HCT116 (cell line): ENCODE measurements around the gene USH1G. TPM values are rescaled to one million over a fixed set of nuclear protein-coding genes. Genes with fewer than 3 reads are reported as not detected.

ENCODE experiments used
- ATAC-seq: fragments of 200-7000 bp; cut with Tn5 transposase; 2 replicates; pipeline ENCODE4 v1.9.1; 2020; ENCODE audit warnings: mild to moderate bottlenecking, moderate library complexity
- BruUV-seq: library from RNA; stranded (reverse); fragments of 400-500 nt; replicated peaks from 2 replicates; lab custom pipeline; 2021; lab: Mats Ljungman, UMichigan
- CTCF ChIA-PET: fragments of 300-600 bp; sonication (Branson Sonifier 250); formaldehyde crosslinking; loops from one replicate; lab custom pipeline; 2021; ENCODE audit warnings: antibody characterized with exemption; lab: Charles Lee
- POLR2A ChIA-PET: fragments of 300-600, 350-600 bp; sonication (Branson Sonifier 250); formaldehyde crosslinking; loops from one replicate; lab custom pipeline; 2021; ENCODE audit warnings: antibody characterized with exemption; lab: Charles Lee
- RAD21 ChIA-PET, 2 experiments: fragments of 300-600 bp; sonication (Branson Sonifier 250); formaldehyde crosslinking; loops; one replicate each; lab custom pipeline; 2023; ENCODE audit warnings: low total read pairs in 2 of 2; ENCODE audit not compliant: uncharacterized antibody in 2 of 2, unreplicated experiment in 2 of 2, low non-redundant PET in 1 of 2; lab: Charles Lee
- DNase-seq: peaks from one replicate; pipeline ENCODE4 v3.0.0-alpha.2; 2010; ENCODE audit warnings: low read depth, low spot score
- H2AFZ ChIP-seq: fragments of 200-600 bp; shearing (Covaris generic), sonication (generic); 2 replicates; pipeline ENCODE4 v1.6.1; 2017; ENCODE audit warnings: low read depth, mixed run types, mixed read lengths, antibody characterized with exemption, low read length; ENCODE audit not compliant: poor library complexity, severe bottlenecking
- H3K27ac ChIP-seq: 2 replicates; pipeline ENCODE4 v1.5.1; 2012; ENCODE audit warnings: low read depth, low read length
- H3K27me3 ChIP-seq: fragments of 200-600 bp; sonication (generic); 2 replicates; pipeline ENCODE4 v1.6.1; 2016; ENCODE audit warnings: mixed run types, low read length, mixed read lengths; ENCODE audit not compliant: insufficient read depth
- H3K36me3 ChIP-seq, 2 experiments: fragments of 200-500 bp in 1 of 2; fragments of 200-600 bp in 1 of 2; sonication (Bioruptor generic) in 1 of 2; sonication (generic) in 1 of 2; 2 replicates each; pipeline versions ENCODE4 v1.5.1 to v1.6.1; 2014 to 2016; ENCODE audit warnings: low read length in 2 of 2, inconsistent platforms in 1 of 2, mixed read lengths in 1 of 2, mixed run types in 1 of 2; ENCODE audit not compliant: insufficient read depth in 2 of 2, control insufficient read depth in 1 of 2
- H3K4me1 ChIP-seq, 2 experiments: fragments of 200-600 bp in 1 of 2; sonication (generic) in 1 of 2; 2 replicates each; pipeline versions ENCODE4 v1.5.1 to v1.6.1; 2012 to 2017; ENCODE audit warnings: low read length in 2 of 2, inconsistent platforms in 1 of 2, mild to moderate bottlenecking in 1 of 2, mixed read lengths in 1 of 2, mixed run types in 1 of 2, moderate library complexity in 1 of 2; ENCODE audit not compliant: insufficient read depth in 2 of 2, control insufficient read depth in 1 of 2
- H3K4me2 ChIP-seq: fragments of 200-600 bp; sonication (generic); 2 replicates; pipeline ENCODE4 v1.6.1; 2017; ENCODE audit warnings: mixed run types, low read length, mixed read lengths
- H3K4me3 ChIP-seq, 2 experiments: fragments of 200-600 bp in 1 of 2; sonication (generic) in 1 of 2; replicated peaks in 1 of 2; 2 replicates each; pipeline ENCODE4 v1.5.1; 2011 to 2016; ENCODE audit warnings: low read length in 2 of 2, control low read depth in 1 of 2, low read depth in 1 of 2, mild to moderate bottlenecking in 1 of 2, mixed read lengths in 1 of 2, mixed run types in 1 of 2
- H3K79me2 ChIP-seq: fragments of 200-600 bp; sonication (generic); 2 replicates; pipeline ENCODE4 v1.6.1; 2017; ENCODE audit warnings: mild to moderate bottlenecking, mixed run types, low read length, moderate library complexity, mixed read lengths; ENCODE audit not compliant: insufficient read depth
- H3K9ac ChIP-seq: fragments of 200-600 bp; sonication (generic); 2 replicates; pipeline ENCODE4 v1.6.1; 2016; ENCODE audit warnings: low read length, mixed read lengths
- H3K9me2 ChIP-seq: fragments of 200-600 bp; sonication (generic), shearing (Covaris generic); 2 replicates; pipeline ENCODE4 v1.6.1; 2017; ENCODE audit warnings: mixed run types, mild to moderate bottlenecking, moderate library complexity; ENCODE audit not compliant: insufficient read depth
- H3K9me3 ChIP-seq, 2 experiments: fragments of 200-500 bp in 1 of 2; fragments of 200-600 bp in 1 of 2; sonication (Bioruptor generic) in 1 of 2; sonication (generic) in 1 of 2; 2 replicates each; pipeline ENCODE4 v1.6.1; 2014 to 2017; ENCODE audit warnings: low read length in 2 of 2, mixed read lengths in 2 of 2, inconsistent platforms in 1 of 2, low read depth in 1 of 2, mild to moderate bottlenecking in 1 of 2, mixed run types in 1 of 2, moderate library complexity in 1 of 2; ENCODE audit not compliant: control insufficient read depth in 1 of 2, insufficient read depth in 1 of 2
- H4K20me1 ChIP-seq: fragments of 200-600 bp; sonication (generic), shearing (Covaris generic); 2 replicates; pipeline ENCODE4 v1.6.1; 2017; ENCODE audit warnings: mixed run types, mild to moderate bottlenecking, moderate library complexity; ENCODE audit not compliant: insufficient read depth
- CEBPB ChIP-seq: IDR thresholded peaks from 2 replicates; pipeline ENCODE4 v1.6.1; 2012; ENCODE audit warnings: low read depth
- EGR1 ChIP-seq: IDR thresholded peaks from 2 replicates; pipeline ENCODE4 v1.6.1; 2012; ENCODE audit warnings: low read depth
- ELF1 ChIP-seq: IDR thresholded peaks from 2 replicates; pipeline ENCODE4 v1.6.1; 2012; ENCODE audit warnings: low read depth, borderline replicate concordance
- EZH2 ChIP-seq: fragments of 200-600 bp; sonication (generic); IDR thresholded peaks from 2 replicates; pipeline ENCODE4 v1.6.1; 2017; ENCODE audit warnings: antibody characterized with exemption, mixed run types
- RAD21 ChIP-seq: IDR thresholded peaks from 2 replicates; pipeline ENCODE4 v1.6.1; 2012; ENCODE audit warnings: low read depth, mild to moderate bottlenecking
- SIN3A ChIP-seq: IDR thresholded peaks from 2 replicates; pipeline ENCODE4 v1.6.1; 2012; ENCODE audit warnings: low read depth
- SP1 ChIP-seq: IDR thresholded peaks from 2 replicates; pipeline ENCODE4 v1.6.1; 2012; ENCODE audit warnings: low read depth
- SRF ChIP-seq: IDR thresholded peaks from 2 replicates; pipeline ENCODE4 v1.6.1; 2012; ENCODE audit warnings: low read depth
- TCF7L2 ChIP-seq: IDR thresholded peaks from 2 replicates; pipeline ENCODE4 v1.7.0; 2011; ENCODE audit warnings: borderline replicate concordance, inconsistent platforms; ENCODE audit not compliant: insufficient read depth, insufficient read length; ENCODE audit errors: extremely low read depth
- YY1 ChIP-seq: IDR thresholded peaks from 2 replicates; pipeline ENCODE4 v1.6.1; 2011; ENCODE audit warnings: low read length, low read depth, moderate library complexity, mild to moderate bottlenecking; ENCODE audit not compliant: insufficient replicate concordance; ENCODE audit errors: extremely low read depth
- ZFX ChIP-seq: fragments of 450-650 bp; IDR thresholded peaks from 2 replicates; pipeline ENCODE4 v1.6.1; 2017
- ZNF274 ChIP-seq: fragments of 200-500 bp; sonication (Bioruptor generic); IDR thresholded peaks from 2 replicates; pipeline ENCODE4 v1.6.1; 2014; ENCODE audit warnings: mild to moderate bottlenecking, low read depth, low read length, inconsistent platforms
- intact Hi-C: fragments of 100-400 bp; cut with micrococcal nuclease; formaldehyde crosslinking; loops from 2 replicates; pipeline ENCODE4 v1.10.0; 2022
- total RNA-seq: library from RNA; stranded (reverse); gene quantifications from one replicate; pipeline ENCODE4 v1.2.1, GENCODE V29; 2021; ENCODE audit not compliant: unreplicated experiment

Gene USH1G
- total RNA-seq, 1 experiment from 2014 or later, result 3.1 TPM

DNA sequence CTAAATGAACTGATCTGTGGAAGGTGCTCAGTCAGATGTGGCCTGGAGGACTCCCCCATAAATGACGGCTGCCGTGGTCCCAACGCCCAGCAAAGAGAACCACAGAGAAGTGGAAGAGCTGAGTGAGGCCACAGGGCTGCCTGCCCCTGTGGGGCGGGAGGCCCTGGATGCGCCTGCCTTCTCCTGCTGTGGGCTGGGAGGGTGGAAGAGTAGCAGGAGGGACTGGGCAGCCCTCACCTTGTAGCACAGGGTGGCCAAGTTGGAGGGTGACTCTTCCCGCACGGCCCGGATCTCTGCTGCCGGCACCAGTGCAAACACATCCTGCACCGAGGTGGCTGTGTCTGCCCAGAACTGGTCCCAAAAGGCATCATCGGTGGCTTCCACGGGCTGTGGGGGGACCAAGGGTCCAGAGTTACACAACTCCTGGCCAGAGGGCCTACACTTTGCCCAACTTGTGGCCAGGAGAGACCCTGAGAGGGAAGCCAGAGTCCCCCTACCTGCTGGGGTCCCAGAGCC lies 41.2 kb upstream of the USH1G start:
- H3K27ac ChIP-seq, result no peak overlapping the region
- TF ChIP-seq SP1 (no peak), TCF7L2 (no peak), ZFX (no peak), EZH2 (no peak), RAD21 (no peak), SRF (no peak), EGR1 (no peak), SIN3A (no peak), ELF1 (no peak), CEBPB (no peak), ZNF274 (no peak), YY1 (no peak)
- no TSS peak for BruUV-seq
- no peaks in the 10 kb centered on the region for H4K20me1 ChIP-seq
- no peaks in the 10 kb centered on the region for H3K9me3 ChIP-seq
- H3K4me3 ChIP-seq, result no peak overlapping the region
- DNase-seq (no peak), ATAC-seq (no peak)
- H2AFZ ChIP-seq, result no peak overlapping the region
- no peak overlapping the region for H3K9ac ChIP-seq
- CTCF ChIA-PET, result interaction anchor here (1.2 to 1.7 kb wide), 5 partner anchors 9 to 237 kb away, joined by 4 to 11 read pairs (median 4); partner anchors contain the start of genes CDR2L, HID1 and MRPL58
- no peaks in the 10 kb centered on the region for H3K9me2 ChIP-seq
- RAD21 ChIA-PET, result interaction anchor here in 1 of 2 experiments (1.5 kb wide), 1 partner anchor 237 kb away, joined by 3 read pairs; no protein-coding TSS in a partner anchor
- H3K4me1 ChIP-seq, result peaks cover 27 to 34% of the 10 kb centered on the region in 2 experiments
- no peak overlapping the region for H3K4me2 ChIP-seq
- H3K36me3 ChIP-seq, result no peaks in the 10 kb centered on the region
- H3K27me3 ChIP-seq, result no peaks in the 10 kb centered on the region
- intact Hi-C loops, result loop anchor here (5.0 kb wide), 1 partner anchor 68 kb away; no protein-coding TSS in a partner anchor
- H3K79me2 ChIP-seq, result no peaks in the 10 kb centered on the region
- POLR2A ChIA-PET, result interaction anchor here (1.1 kb wide), 1 partner anchor 167 kb away, joined by 3 read pairs; the partner anchor contains the start of gene NT5C
